ENCODE results near the gene GLRX5. TPM values are rescaled to one million over a fixed set of nuclear protein-coding genes. Genes with fewer than 3 reads are reported as not detected.

The GLRX5 gene
- total and polyA plus RNA-seq, 2 experiments from 2014 or later: 91.4 to 130 TPM

- no peak for TF ChIP-seq ZNF462 (CRISPR knock-in tag; IDR thresholded peaks at IDR 0.05)
- TF ChIP-seq ETS1 (IDR thresholded peaks at IDR 0.05): no peak
- TF ChIP-seq POLR2AphosphoS5 (IDR thresholded peaks at IDR 0.05; ENCODE audit: low read depth): no peak
- TF ChIP-seq EZH2 (IDR thresholded peaks at IDR 0.05; ENCODE audit: low read depth, unreplicated experiment): no peak
- TF ChIP-seq STAT1 (IDR thresholded peaks at IDR 0.05; ENCODE audit: unreplicated experiment): no peak
- TF ChIP-seq EZH2phosphoT487 (IDR thresholded peaks at IDR 0.05; ENCODE audit: unreplicated experiment): no peak
Observed at GRCh38 chr14:95499354-95499750, 35.5 kb upstream of the GLRX5 start (continued).

GRCh38 chr14:95500201-95500681, 34.6 kb upstream of the GLRX5 start:
- H3K9me2 ChIP-seq (ENCODE audit: insufficient read depth): no peaks in the 10 kb centered on the region
- Mint-ChIP-seq H3K9me3 (no peaks in the 10 kb centered on the region), H3K27me3 (ENCODE audit: insufficient read depth, low read depth, poor library complexity) (peaks cover 2% of the 10 kb centered on the region), H3K36me3 (ENCODE audit: low read depth) (no peaks in the 10 kb centered on the region), H3K4me3 (no peak overlapping the region), H3K4me1 (no peaks in the 10 kb centered on the region), H3K27ac (no peak overlapping the region)
- no peaks in the 10 kb centered on the region for H3K4me1 ChIP-seq (ENCODE audit: insufficient read depth)
- no peaks in the 10 kb centered on the region for H3K79me2 ChIP-seq (replicated peaks; ENCODE audit: insufficient read depth)
- no peak overlapping the region for H2AFZ ChIP-seq
- ATAC-seq (no peak), DNase-seq (ENCODE audit: low spot score) (no peak)
- no peaks in the 10 kb centered on the region for H3F3A ChIP-seq (replicated peaks; ENCODE audit: low read depth)
- H3K4me3 ChIP-seq: no peak overlapping the region
- H3K27me3 ChIP-seq (ENCODE audit: insufficient read depth): no peaks in the 10 kb centered on the region
- H4K20me1 ChIP-seq (replicated peaks; ENCODE audit: insufficient read depth): no peaks in the 10 kb centered on the region
- H3K4me2 ChIP-seq: no peak overlapping the region
- no peak overlapping the region for H3K27ac ChIP-seq (ENCODE audit: low read depth)
- H3K36me3 ChIP-seq (ENCODE audit: insufficient read depth): no peaks in the 10 kb centered on the region
- no peak for TF ChIP-seq REST (IDR thresholded peaks at IDR 0.05; ENCODE audit: unreplicated experiment)
- TF ChIP-seq CTCF (conservative IDR thresholded peaks at IDR 0.05; ENCODE audit: low read depth in 2 of 2): no peak
- no peak for TF ChIP-seq ETS1 (IDR thresholded peaks at IDR 0.05)
- TF ChIP-seq NANOG (IDR thresholded peaks at IDR 0.05; ENCODE audit: borderline replicate concordance): no peak
- TF ChIP-seq CREB1 (CRISPR knock-in tag; IDR thresholded peaks at IDR 0.05; ENCODE audit: low read depth): no peak
- TF ChIP-seq EZH2 (IDR thresholded peaks at IDR 0.05; ENCODE audit: low read depth, unreplicated experiment): no peak
- TF ChIP-seq ZNF331 (CRISPR knock-in tag; IDR thresholded peaks at IDR 0.05; ENCODE audit: low read depth): no peak
- TF ChIP-seq JUNB (IDR thresholded peaks at IDR 0.05; ENCODE audit: unreplicated experiment): no peak
